OCI-LY3 (cell line): ENCODE measurements around the gene EP300.

Experiments used
- CTCF ChIP-seq: fragments of 200-600, 300-600 bp; sonication (generic); IDR thresholded peaks from 2 replicates; pipeline ENCODE4 v1.5.1; 2014; ENCODE audit warnings: antibody characterized with exemption, low read length, low read depth
- EZH2phosphoT487 ChIP-seq: fragments of 200-600 bp; shearing (Covaris generic); IDR thresholded peaks from 2 replicates; pipeline ENCODE4 v1.6.1; 2018; ENCODE audit warnings: antibody characterized with exemption, mixed run types, low read depth

GRCh38 chr22:41169157-41169556 is 76.8 kb downstream of the EP300 start:
- TF ChIP-seq CTCF, result no peak
- no peak for TF ChIP-seq EZH2phosphoT487
